Duodenal mucosa (tissue), 2 donors: ENCODE results near the gene IL3.

Source experiments
- H3K27ac ChIP-seq: one replicate; pipeline ENCODE4 v1.7.0; 2013; ENCODE audit warnings: low read depth, low read length
- H3K27me3 ChIP-seq, 2 donors: one replicate each; pipeline ENCODE4 v1.7.0; 2013; ENCODE audit warnings: low read length in 2 of 2, control low read depth in 1 of 2; ENCODE audit not compliant: insufficient read depth in 2 of 2, control insufficient read depth in 1 of 2
- H3K36me3 ChIP-seq, 2 donors: one replicate each; pipeline ENCODE4 v1.7.0; 2013; ENCODE audit warnings: low read length in 2 of 2, control low read depth in 1 of 2; ENCODE audit not compliant: insufficient read depth in 2 of 2, control insufficient read depth in 1 of 2
- H3K4me1 ChIP-seq, 2 donors: one replicate each; pipeline ENCODE4 v1.7.0; 2013; ENCODE audit warnings: low read length in 2 of 2, control low read depth in 1 of 2; ENCODE audit not compliant: insufficient read depth in 2 of 2, control insufficient read depth in 1 of 2
- H3K4me3 ChIP-seq, 2 donors: one replicate each; pipeline ENCODE4 v1.7.0; 2013; ENCODE audit warnings: low read length in 2 of 2, low read depth in 1 of 2
- H3K9ac ChIP-seq, 2 donors: one replicate each; pipeline ENCODE4 v1.7.0; 2013; ENCODE audit warnings: low read length in 2 of 2, low read depth in 1 of 2
- H3K9me3 ChIP-seq, 2 donors: one replicate each; pipeline ENCODE4 v1.7.0; 2013; ENCODE audit warnings: low read length in 2 of 2, control low read depth in 1 of 2; ENCODE audit not compliant: control insufficient read depth in 1 of 2

IL3 gene

DNA sequence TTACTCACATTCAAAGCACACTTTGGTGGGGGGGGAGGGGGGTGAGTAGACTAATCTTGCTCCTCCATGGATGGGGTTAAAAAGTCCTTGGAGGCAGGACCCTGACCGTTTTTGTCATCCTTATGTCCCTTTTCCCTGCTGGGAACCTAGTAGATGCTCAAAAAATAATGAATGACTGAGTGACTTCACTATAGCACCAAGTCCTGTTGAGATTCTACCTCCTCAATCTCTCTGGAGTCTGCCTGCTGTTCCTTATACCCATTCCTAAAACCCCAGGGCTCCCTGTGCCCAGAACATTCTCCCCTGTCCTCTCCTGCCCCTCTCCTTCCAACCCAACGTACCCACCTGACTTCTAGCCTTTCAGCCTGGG, 10.9 kb downstream of the IL3 start:
- Histone ChIP-seq H3K27me3 (no peaks in the 10 kb centered on the region), H3K4me3 (no peak overlapping the region), H3K4me1 (peaks cover 14 to 21% of the 10 kb centered on the region in 2 donors), H3K27ac (no peak overlapping the region), H3K36me3 (no peaks in the 10 kb centered on the region), H3K9ac (no peak overlapping the region), H3K9me3 (no peaks in the 10 kb centered on the region)

DNA sequence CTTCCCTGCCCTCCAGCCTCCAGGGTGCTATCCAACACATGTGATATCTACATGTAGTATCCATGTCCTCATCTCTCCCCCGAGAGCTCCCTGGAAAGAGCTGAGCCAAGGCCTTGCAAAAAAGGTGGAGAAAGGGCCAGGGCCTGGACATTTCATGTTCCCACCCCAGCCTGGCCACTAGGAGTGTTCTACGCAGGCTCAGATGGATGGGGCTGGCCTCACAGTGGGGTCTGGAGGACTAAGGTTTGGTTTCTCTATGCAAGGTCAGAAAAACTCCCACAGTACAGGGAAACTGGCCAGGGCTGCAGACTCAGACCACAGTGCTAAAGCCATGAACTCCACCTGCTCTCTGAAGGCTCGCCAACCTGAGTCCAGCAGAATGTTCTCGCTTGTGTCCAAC, 11.6 kb downstream of the IL3 start:
- H3K9me3 ChIP-seq, result no peaks in the 10 kb centered on the region
- H3K4me3 ChIP-seq, result no peak overlapping the region
- peaks cover 14 to 21% of the 10 kb centered on the region in 2 donors for H3K4me1 ChIP-seq
- H3K27ac ChIP-seq, result no peak overlapping the region
- H3K36me3 ChIP-seq, result no peaks in the 10 kb centered on the region
- no peaks in the 10 kb centered on the region for H3K27me3 ChIP-seq
- H3K9ac ChIP-seq, result no peak overlapping the region

DNA sequence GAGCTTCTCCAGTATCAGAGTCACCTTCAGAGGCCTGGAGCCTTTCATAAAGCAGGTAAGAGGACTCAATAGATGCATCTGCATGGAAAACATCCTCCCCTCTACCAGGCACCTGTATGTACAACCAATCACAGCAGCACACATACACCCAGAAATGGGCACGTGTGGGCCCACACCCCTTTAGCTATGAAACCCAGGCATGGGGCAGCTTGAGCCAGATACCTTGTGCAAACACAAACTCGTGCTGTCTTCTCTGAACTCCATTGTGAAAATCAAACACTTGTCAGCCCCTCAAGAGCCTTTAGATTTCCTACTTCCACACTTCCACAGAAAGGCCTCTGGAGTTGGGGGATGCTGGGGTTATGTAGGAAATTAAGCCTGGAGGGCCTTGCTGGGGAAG, 12.1 kb downstream of the IL3 start:
- no peak overlapping the region for H3K9ac ChIP-seq
- H3K9me3 ChIP-seq, result no peaks in the 10 kb centered on the region
- no peak overlapping the region for H3K4me3 ChIP-seq
- no peak overlapping the region for H3K27ac ChIP-seq
- H3K36me3 ChIP-seq, result no peaks in the 10 kb centered on the region
- no peaks in the 10 kb centered on the region for H3K27me3 ChIP-seq
- peaks cover 14 to 21% of the 10 kb centered on the region in 2 donors for H3K4me1 ChIP-seq

DNA sequence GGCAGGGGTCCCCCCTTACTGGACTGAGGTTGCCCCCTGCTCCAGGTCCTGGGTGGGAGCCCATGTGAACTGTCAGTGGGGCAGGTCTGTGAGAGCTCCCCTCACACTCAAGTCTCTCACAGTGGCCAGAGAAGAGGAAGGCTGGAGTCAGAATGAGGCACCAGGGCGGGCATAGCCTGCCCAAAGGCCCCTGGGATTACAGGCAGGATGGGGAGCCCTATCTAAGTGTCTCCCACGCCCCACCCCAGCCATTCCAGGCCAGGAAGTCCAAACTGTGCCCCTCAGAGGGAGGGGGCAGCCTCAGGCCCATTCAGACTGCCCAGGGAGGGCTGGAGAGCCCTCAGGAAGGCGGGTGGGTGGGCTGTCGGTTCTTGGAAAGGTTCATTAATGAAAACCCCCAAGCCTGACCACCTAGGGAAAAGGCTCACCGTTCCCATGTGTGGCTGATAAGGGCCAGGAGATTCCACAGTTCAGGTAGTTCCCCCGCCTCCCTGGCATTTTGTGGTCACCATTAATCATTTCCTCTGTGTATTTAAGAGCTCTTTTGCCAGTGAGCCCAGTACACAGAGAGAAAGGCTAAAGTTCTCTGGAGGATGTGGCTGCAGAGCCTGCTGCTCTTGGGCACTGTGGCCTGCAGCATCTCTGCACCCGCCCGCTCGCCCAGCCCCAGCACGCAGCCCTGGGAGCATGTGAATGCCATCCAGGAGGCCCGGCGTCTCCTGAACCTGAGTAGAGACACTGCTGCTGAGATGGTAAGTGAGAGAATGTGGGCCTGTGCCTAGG, 13.0 kb downstream of the IL3 start, which contains the start of gene CSF2:
Gene CSF2 (plus strand): TSS at position 559 of the 783 bp plus-strand sequence. CDS start 35 bp downstream, at position 594.
- Histone ChIP-seq H3K9me3 (no peaks in the 10 kb centered on the region), H3K36me3 (no peaks in the 10 kb centered on the region), H3K27ac (no peak within 1 kb of the TSS), H3K27me3 (no peaks in the 10 kb centered on the region), H3K9ac (no peak within 1 kb of the TSS), H3K4me1 (peaks cover 14 to 21% of the 10 kb centered on the region in 2 donors), H3K4me3 (no peak within 1 kb of the TSS)

DNA sequence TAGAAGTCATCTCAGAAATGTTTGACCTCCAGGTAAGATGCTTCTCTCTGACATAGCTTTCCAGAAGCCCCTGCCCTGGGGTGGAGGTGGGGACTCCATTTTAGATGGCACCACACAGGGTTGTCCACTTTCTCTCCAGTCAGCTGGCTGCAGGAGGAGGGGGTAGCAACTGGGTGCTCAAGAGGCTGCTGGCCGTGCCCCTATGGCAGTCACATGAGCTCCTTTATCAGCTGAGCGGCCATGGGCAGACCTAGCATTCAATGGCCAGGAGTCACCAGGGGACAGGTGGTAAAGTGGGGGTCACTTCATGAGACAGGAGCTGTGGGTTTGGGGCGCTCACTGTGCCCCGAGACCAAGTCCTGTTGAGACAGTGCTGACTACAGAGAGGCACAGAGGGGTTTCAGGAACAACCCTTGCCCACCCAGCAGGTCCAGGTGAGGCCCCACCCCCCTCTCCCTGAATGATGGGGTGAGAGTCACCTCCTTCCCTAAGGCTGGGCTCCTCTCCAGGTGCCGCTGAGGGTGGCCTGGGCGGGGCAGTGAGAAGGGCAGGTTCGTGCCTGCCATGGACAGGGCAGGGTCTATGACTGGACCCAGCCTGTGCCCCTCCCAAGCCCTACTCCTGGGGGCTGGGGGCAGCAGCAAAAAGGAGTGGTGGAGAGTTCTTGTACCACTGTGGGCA, 13.8 kb downstream of the IL3 start:
- Histone ChIP-seq H3K9me3 (no peaks in the 10 kb centered on the region), H3K4me1 (peaks cover 14 to 21% of the 10 kb centered on the region in 2 donors), H3K4me3 (no peak overlapping the region), H3K27ac (no peak overlapping the region), H3K9ac (no peak overlapping the region), H3K27me3 (no peaks in the 10 kb centered on the region), H3K36me3 (no peaks in the 10 kb centered on the region)

DNA sequence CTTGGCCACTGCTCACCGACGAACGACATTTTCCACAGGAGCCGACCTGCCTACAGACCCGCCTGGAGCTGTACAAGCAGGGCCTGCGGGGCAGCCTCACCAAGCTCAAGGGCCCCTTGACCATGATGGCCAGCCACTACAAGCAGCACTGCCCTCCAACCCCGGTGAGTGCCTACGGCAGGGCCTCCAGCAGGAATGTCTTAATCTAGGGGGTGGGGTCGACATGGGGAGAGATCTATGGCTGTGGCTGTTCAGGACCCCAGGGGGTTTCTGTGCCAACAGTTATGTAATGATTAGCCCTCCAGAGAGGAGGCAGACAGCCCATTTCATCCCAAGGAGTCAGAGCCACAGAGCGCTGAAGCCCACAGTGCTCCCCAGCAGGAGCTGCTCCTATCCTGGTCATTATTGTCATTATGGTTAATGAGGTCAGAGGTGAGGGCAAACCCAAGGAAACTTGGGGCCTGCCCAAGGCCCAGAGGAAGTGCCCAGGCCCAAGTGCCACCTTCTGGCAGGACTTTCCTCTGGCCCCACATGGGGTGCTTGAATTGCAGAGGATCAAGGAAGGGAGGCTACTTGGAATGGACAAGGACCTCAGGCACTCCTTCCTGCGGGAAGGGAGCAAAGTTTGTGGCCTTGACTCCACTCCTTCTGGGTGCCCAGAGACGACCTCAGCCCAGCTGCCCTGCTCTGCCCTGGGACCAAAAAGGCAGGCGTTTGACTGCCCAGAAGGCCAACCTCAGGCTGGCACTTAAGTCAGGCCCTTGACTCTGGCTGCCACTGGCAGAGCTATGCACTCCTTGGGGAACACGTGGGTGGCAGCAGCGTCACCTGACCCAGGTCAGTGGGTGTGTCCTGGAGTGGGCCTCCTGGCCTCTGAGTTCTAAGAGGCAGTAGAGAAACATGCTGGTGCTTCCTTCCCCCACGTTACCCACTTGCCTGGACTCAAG, 14.6 kb downstream of the IL3 start:
- Histone ChIP-seq H3K9me3 (no peaks in the 10 kb centered on the region), H3K4me3 (no peak overlapping the region), H3K4me1 (peaks cover 14 to 21% of the 10 kb centered on the region in 2 donors), H3K27ac (no peak overlapping the region), H3K9ac (no peak overlapping the region), H3K27me3 (no peaks in the 10 kb centered on the region), H3K36me3 (no peaks in the 10 kb centered on the region)

DNA sequence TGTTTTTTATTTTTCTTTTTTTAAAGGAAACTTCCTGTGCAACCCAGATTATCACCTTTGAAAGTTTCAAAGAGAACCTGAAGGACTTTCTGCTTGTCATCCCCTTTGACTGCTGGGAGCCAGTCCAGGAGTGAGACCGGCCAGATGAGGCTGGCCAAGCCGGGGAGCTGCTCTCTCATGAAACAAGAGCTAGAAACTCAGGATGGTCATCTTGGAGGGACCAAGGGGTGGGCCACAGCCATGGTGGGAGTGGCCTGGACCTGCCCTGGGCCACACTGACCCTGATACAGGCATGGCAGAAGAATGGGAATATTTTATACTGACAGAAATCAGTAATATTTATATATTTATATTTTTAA, 15.2 kb downstream of the IL3 start:
- H3K9ac ChIP-seq, result no peak overlapping the region
- no peak overlapping the region for H3K4me3 ChIP-seq
- no peak overlapping the region for H3K27ac ChIP-seq
- no peaks in the 10 kb centered on the region for H3K27me3 ChIP-seq
- H3K9me3 ChIP-seq, result no peaks in the 10 kb centered on the region
- H3K36me3 ChIP-seq, result no peaks in the 10 kb centered on the region
- peaks cover 14 to 21% of the 10 kb centered on the region in 2 donors for H3K4me1 ChIP-seq

DNA sequence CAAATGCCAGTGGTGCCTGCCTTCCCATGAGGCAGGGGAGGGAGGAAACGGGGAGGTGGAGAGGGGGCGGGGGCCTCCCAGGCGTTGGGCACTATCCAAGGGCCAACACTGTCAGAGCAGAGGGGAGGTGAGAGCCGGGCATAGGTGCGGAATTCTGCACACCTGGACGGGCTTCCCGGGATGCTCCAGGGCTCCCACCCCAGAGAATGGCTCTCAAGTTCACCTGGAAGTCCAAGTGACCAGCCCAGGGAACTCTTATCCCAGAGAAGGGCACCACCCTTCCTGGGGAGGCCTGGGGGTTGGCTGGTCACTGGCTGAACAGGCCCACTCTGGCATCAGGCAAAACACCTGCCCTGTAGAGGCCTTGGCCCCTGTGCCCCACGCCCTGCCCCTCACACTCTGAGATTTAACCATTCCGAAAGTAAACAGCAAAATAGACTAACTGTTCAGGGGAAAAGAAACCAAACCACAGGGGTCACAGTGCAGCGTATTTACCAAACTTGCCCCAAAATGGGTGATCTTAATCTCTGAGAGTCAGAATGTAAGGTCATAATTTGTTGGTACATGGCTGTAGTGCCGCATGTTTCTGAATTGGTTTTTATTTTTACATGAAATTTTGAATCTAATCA, 15.9 kb downstream of the IL3 start:
- peaks cover 14 to 21% of the 10 kb centered on the region in 2 donors for H3K4me1 ChIP-seq
- H3K27me3 ChIP-seq, result no peaks in the 10 kb centered on the region
- H3K27ac ChIP-seq, result no peak overlapping the region
- H3K4me3 ChIP-seq, result no peak overlapping the region
- no peaks in the 10 kb centered on the region for H3K36me3 ChIP-seq
- no peak overlapping the region for H3K9ac ChIP-seq
- no peaks in the 10 kb centered on the region for H3K9me3 ChIP-seq

DNA sequence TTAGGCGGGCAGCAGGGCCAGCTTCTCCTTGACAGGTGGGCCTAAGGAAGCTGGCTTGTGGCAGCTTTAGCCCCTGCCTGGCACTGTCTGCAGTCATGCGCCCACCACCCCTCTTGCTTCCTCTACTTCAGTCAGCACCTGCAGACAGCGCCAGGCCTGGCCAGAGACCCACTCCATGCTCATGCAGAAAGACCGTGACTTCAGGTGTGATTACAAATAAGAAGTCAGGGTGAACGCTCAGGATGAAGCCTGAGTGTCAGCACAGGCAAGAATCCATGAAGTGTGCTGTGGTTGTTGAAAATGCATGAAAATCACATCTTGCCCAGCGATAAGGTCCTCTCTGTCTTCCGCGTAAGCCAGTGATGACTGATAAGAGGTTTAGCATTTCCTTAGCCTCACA, 16.5 kb downstream of the IL3 start:
- Histone ChIP-seq H3K36me3 (no peaks in the 10 kb centered on the region), H3K27ac (no peak overlapping the region), H3K9ac (no peak overlapping the region), H3K4me1 (peaks cover 14 to 21% of the 10 kb centered on the region in 2 donors), H3K4me3 (no peak overlapping the region), H3K27me3 (no peaks in the 10 kb centered on the region), H3K9me3 (no peaks in the 10 kb centered on the region)
